ENCODE results near the gene CMSS1. TPM values are rescaled to one million over a fixed set of nuclear protein-coding genes. Genes with fewer than 3 reads are reported as not detected.

Gene CMSS1
- total RNA-seq, 2 experiments from 2014 or later = 95.6 to 97.2 TPM

DNA sequence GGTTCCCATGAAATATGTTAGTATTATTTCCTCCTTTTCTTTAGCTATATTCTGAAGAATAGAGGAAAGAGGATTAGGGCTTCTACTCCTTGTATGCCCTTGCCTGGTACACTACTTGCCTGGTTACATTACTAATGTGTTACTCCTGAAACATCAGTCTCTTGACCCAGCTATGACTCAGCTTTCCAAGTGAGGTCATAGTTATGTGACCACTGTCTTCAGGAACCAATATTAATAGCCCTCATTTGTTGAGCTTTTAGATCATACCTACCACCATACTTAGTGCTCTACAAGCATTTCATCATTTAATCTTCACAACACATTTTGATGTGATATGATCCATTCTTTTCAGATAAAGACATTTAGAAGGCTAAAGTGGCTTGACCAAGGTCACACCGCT is 60.3 kb downstream of the CMSS1 start:
- no peak for DNase-seq
- POLR2A ChIA-PET = no interaction called here
- Mint-ChIP-seq H3K4me1 (ENCODE audit: low read depth) (peaks cover 22% of the 10 kb centered on the region), H3K27ac (no peak overlapping the region), H3K9me3 (no peaks in the 10 kb centered on the region), H3K36me3 (no peaks in the 10 kb centered on the region), H3K4me3 (no peak overlapping the region), H3K27me3 (peaks cover 2% of the 10 kb centered on the region)
- intact Hi-C loops (cut with micrococcal nuclease) = loop anchor here (5.0 to 10.0 kb wide), 2 partner anchors 834 to 1313 kb away; no protein-coding TSS in a partner anchor
- CTCF ChIA-PET = interaction anchor here (0.9 to 1.0 kb wide), 2 partner anchors 69 to 376 kb away, joined by 3 read pairs; no protein-coding TSS in a partner anchor

- H3K27ac Mint-ChIP-seq = no peak overlapping the region
- POLR2A ChIA-PET = interaction anchor here (0.6 to 0.7 kb wide), 2 partner anchors 48 to 327 kb away, joined by 3 read pairs; no protein-coding TSS in a partner anchor
- no peak for DNase-seq
These were observed 61.6 kb downstream of the CMSS1 start for GRCh38 chr3:99879275-99879674.

DNA sequence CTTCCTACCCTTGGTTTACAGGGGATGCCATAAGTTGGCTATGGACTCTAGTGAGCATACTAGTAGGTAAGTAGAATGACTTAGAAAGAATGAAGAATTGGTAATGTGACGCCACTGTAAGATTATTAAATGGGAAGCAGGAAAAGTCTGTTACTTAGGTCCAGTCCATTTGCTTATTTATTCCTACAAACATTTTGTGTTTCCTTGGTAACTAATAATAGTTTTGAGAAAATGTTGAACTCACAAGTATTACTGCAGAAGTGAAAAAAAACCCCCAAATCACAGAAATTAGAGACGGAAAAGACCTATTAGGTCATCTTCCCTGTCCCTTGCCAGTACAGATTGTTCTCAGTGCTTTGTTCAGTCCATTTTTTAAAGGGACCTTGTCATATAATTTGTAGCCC is 63.5 kb downstream of the CMSS1 start:
- Mint-ChIP-seq H3K27ac (no peak overlapping the region), H3K9me3 (no peaks in the 10 kb centered on the region), H3K4me3 (no peak overlapping the region), H3K27me3 (peaks cover 2% of the 10 kb centered on the region), H3K4me1 (ENCODE audit: low read depth) (peaks cover 28% of the 10 kb centered on the region), H3K36me3 (peaks cover 2% of the 10 kb centered on the region)
- POLR2A ChIA-PET = no interaction called here
- intact Hi-C loops (cut with micrococcal nuclease) = no loop called here
- DNase-seq = no peak
- CTCF ChIA-PET = no interaction called here

More at GRCh38 chr3:99879275-99879674, 61.6 kb downstream of the CMSS1 start:
- Mint-ChIP-seq H3K9me3 (no peaks in the 10 kb centered on the region), H3K4me1 (ENCODE audit: low read depth) (peaks cover 26% of the 10 kb centered on the region), H3K4me3 (no peak overlapping the region), H3K36me3 (no peaks in the 10 kb centered on the region), H3K27me3 (peaks cover 2% of the 10 kb centered on the region)
- intact Hi-C loops (cut with micrococcal nuclease) = loop anchor here (5.0 to 10.0 kb wide), 2 partner anchors 833 to 1314 kb away; no protein-coding TSS in a partner anchor
- CTCF ChIA-PET = no interaction called here

DNA sequence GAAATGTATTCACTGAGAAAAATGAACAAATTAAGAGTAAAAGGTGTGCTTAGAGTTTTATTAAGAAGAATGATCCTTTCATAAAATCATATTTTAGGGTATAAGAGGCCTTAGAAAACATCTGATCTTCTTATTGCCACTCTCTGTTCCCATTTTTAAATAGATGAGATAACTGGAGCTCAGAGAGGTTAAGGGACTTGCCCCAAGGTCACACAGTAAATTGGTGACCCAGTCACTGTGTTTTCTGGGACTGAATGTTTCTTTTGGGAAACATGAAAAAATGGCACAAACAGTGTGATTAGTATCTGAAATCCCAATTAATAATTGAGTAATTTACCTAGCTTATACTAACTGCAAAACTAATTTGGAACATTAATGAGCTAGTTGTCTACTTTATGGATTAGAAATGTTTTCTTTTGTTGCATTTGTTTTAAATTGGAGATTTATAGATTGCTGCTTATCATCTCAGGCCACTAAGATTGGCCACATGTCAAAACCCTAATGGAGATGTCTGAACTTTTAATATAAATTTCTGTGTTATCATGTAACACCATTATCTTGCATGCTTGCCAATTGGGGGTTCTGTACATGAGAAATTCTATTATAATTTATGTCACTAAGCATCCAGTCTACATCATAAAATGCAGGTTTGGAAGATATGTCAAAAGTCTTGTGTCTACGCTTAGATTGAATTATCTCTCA is 64.9 kb downstream of the CMSS1 start:
- no peaks in the 10 kb centered on the region for H3K9me3 Mint-ChIP-seq
- H3K27ac Mint-ChIP-seq = no peak overlapping the region
- no peaks in the 10 kb centered on the region for H3K27me3 Mint-ChIP-seq
- CTCF ChIA-PET = interaction anchor here (1.0 kb wide), 1 partner anchor 186 kb away, joined by 3 read pairs; no protein-coding TSS in a partner anchor
- POLR2A ChIA-PET = no interaction called here
- no peak for DNase-seq
- peaks cover 4% of the 10 kb centered on the region for H3K36me3 Mint-ChIP-seq
- H3K4me1 Mint-ChIP-seq (ENCODE audit: low read depth) = peaks cover 22% of the 10 kb centered on the region
- intact Hi-C loops (cut with micrococcal nuclease) = no loop called here
- no peak overlapping the region for H3K4me3 Mint-ChIP-seq

DNA sequence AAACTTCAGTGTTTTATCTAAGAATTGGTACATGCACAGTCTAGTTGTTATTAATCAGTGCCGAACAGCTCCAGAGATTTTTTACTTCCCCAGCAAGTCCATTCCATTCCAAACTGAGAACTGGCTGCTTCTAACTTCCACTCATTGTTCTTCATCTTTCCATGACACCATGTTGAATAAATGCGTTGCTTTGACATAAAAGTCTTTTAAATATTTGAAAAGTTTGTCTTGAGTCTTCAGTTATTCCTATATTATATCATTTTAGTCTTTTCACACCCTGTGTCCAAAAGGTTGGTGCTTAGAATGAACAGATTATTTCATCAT is 65.4 kb downstream of the CMSS1 start:
- ChIA-PET CTCF (interaction anchor here (0.6 to 1.0 kb wide), 2 partner anchors 51 to 186 kb away, joined by 3 read pairs; no protein-coding TSS in a partner anchor), POLR2A (no interaction called here)
- intact Hi-C loops (cut with micrococcal nuclease) = no loop called here
- Mint-ChIP-seq H3K36me3 (peaks cover 4% of the 10 kb centered on the region), H3K27ac (no peak overlapping the region), H3K4me3 (no peak overlapping the region), H3K27me3 (no peaks in the 10 kb centered on the region), H3K4me1 (ENCODE audit: low read depth) (peaks cover 17% of the 10 kb centered on the region), H3K9me3 (no peaks in the 10 kb centered on the region)
- no peak for DNase-seq

DNA sequence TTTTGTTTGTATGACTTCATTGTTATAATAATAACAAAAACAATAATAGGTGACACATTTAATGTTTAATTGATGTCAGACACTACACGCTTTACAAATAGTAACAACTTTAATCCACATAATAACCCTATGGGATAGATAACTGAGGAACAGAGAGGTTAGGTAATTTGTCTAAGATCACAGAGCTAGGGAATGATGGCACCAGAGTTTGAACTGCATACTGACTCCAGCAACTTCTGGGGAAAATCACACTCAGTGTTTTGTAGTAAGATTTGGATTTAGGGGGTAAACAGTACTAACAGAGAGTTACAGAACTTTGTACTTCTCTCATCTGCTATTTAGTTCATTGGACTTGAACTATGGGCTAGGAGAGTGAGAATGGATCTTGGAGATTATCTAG is 66.0 kb downstream of the CMSS1 start:
- no peak for DNase-seq
- POLR2A ChIA-PET = no interaction called here
- Mint-ChIP-seq H3K9me3 (no peaks in the 10 kb centered on the region), H3K36me3 (peaks cover 4% of the 10 kb centered on the region), H3K27me3 (no peaks in the 10 kb centered on the region), H3K27ac (no peak overlapping the region), H3K4me3 (no peak overlapping the region), H3K4me1 (ENCODE audit: low read depth) (peaks cover 16% of the 10 kb centered on the region)
- intact Hi-C loops (cut with micrococcal nuclease) = no loop called here
- CTCF ChIA-PET = interaction anchor here (0.6 kb wide), 1 partner anchor 52 kb away, joined by 3 read pairs; no protein-coding TSS in a partner anchor

DNA sequence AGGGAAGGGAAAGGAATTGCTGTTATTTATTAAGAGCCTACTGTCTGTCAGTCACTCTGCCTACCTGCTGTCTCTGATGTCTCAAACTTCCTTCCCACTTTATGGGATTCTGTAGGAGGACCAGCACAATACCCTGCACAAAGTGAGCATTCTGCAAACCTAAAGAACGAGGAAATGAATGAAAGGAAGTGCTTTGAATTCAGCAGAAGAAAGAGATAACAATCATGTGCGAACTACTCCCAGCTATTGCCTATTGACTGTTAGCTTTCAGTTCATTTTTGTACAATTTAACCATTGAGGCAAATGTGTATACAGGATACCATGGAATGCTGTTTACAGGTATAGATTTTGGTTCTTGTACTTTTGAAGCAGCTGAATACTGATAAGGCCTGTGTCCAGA is 66.8 kb downstream of the CMSS1 start:
- H3K27me3 Mint-ChIP-seq = no peaks in the 10 kb centered on the region
- no peak for DNase-seq
- no peak overlapping the region for H3K4me3 Mint-ChIP-seq
- POLR2A ChIA-PET = no interaction called here
- peaks cover 16% of the 10 kb centered on the region for H3K4me1 Mint-ChIP-seq (ENCODE audit: low read depth)
- CTCF ChIA-PET = no interaction called here
- H3K27ac Mint-ChIP-seq = no peak overlapping the region
- intact Hi-C loops (cut with micrococcal nuclease) = no loop called here
- H3K9me3 Mint-ChIP-seq = no peaks in the 10 kb centered on the region
- peaks cover 4% of the 10 kb centered on the region for H3K36me3 Mint-ChIP-seq

DNA sequence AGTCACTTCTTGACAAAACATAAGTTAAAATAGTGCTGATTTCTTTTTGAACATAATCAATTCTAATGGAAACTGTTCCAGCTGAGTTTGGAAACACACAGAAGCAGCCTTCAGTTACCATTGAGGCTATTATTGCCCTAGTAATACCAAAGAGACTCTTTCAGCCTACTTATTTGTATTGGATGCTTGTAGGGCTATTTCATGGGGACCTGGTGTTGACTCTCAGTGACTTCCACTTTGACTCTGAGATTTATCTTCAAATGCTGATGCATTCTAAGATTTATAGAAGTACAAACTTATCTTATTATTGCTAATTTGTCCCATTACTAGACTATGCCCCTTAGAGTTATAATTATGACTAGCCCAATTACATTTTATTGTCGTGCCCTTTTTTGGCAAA is 67.4 kb downstream of the CMSS1 start:
- Mint-ChIP-seq H3K27me3 (no peaks in the 10 kb centered on the region), H3K9me3 (no peaks in the 10 kb centered on the region), H3K27ac (no peak overlapping the region), H3K36me3 (peaks cover 4% of the 10 kb centered on the region), H3K4me1 (ENCODE audit: low read depth) (peaks cover 16% of the 10 kb centered on the region), H3K4me3 (no peak overlapping the region)
- ChIA-PET CTCF (no interaction called here), POLR2A (no interaction called here)
- intact Hi-C loops (cut with micrococcal nuclease) = no loop called here
- DNase-seq = no peak

GRCh38 chr3:99885851-99886250 is 68.2 kb downstream of the CMSS1 start:
- CTCF ChIA-PET = no interaction called here
- H3K4me3 Mint-ChIP-seq = no peak overlapping the region
- no peaks in the 10 kb centered on the region for H3K27me3 Mint-ChIP-seq
- DNase-seq = no peak
- POLR2A ChIA-PET = no interaction called here
- intact Hi-C loops (cut with micrococcal nuclease) = no loop called here
- H3K27ac Mint-ChIP-seq = no peak overlapping the region
- H3K4me1 Mint-ChIP-seq (ENCODE audit: low read depth) = peaks cover 16% of the 10 kb centered on the region
- no peaks in the 10 kb centered on the region for H3K9me3 Mint-ChIP-seq
- peaks cover 4% of the 10 kb centered on the region for H3K36me3 Mint-ChIP-seq

DNA sequence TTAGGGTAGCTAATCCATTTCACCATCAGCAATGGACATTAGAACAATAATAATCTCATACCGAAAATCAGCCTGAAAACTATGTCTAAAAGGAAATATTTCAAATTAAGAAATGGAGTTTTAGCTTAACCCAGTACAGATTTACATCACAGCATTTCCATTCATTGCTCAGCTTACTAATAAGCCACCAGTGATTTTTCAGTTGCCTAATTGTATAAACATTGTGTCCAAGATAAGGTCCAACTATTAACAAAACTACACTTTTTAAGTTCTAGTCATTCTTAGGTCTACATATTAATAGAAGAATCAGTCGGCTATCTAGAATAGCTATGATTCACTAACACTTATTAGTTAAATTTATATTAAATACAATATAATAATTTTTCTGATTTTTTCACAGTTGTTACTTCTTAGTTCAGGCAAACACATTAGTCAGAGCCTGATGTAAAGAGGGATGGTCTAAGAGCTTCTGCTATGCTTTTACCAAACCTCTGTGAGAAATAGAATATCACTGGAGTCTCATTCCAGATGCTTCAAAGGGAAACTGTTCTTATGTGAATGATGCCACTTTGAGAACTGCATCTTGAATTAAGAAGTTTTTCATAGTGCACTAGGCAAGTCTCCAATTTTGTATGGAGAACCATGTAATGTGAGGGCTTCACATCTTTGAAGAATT is 74.1 kb downstream of the CMSS1 start:
- Mint-ChIP-seq H3K27ac (no peak overlapping the region), H3K4me3 (no peak overlapping the region), H3K36me3 (peaks cover 6% of the 10 kb centered on the region), H3K9me3 (no peaks in the 10 kb centered on the region), H3K27me3 (no peaks in the 10 kb centered on the region), H3K4me1 (ENCODE audit: low read depth) (peaks cover 12% of the 10 kb centered on the region)
- intact Hi-C loops (cut with micrococcal nuclease) = no loop called here
- DNase-seq = no peak
- ChIA-PET POLR2A (no interaction called here), CTCF (interaction anchor here (0.9 to 1.2 kb wide), 2 partner anchors 12 to 60 kb away, joined by 3 to 4 read pairs; no protein-coding TSS in a partner anchor)

DNA sequence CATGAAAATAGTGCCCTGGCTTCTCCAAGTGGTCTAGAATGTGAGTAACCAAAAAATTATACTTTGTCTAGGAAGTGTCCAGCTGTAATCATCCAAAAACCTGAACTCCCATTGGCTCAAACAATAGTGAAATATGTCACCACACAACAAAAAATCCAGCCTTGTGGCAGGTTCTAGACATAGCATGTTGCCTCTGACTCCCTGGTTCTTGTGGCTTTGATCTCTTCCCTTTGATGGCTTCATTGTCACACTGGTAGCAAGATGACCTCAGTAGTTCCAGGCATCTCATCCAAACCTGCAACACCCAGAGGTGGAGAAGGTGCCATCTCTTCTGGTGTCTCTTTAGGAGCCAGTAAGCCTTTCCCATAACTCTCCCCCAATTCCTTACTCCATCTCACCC is 74.7 kb downstream of the CMSS1 start:
- CTCF ChIA-PET = no interaction called here
- peaks cover 4% of the 10 kb centered on the region for H3K36me3 Mint-ChIP-seq
- no peak for DNase-seq
- H3K4me1 Mint-ChIP-seq (ENCODE audit: low read depth) = peaks cover 12% of the 10 kb centered on the region
- no peaks in the 10 kb centered on the region for H3K9me3 Mint-ChIP-seq
- H3K27ac Mint-ChIP-seq = no peak overlapping the region
- intact Hi-C loops (cut with micrococcal nuclease) = no loop called here
- H3K4me3 Mint-ChIP-seq = no peak overlapping the region
- POLR2A ChIA-PET = no interaction called here
- no peaks in the 10 kb centered on the region for H3K27me3 Mint-ChIP-seq

GRCh38 chr3:99895131-99895696 is 77.6 kb downstream of the CMSS1 start:
- DNase-seq = no peak
- H3K4me3 Mint-ChIP-seq = no peak overlapping the region
- H3K4me1 Mint-ChIP-seq (ENCODE audit: low read depth) = peaks cover 12% of the 10 kb centered on the region
- H3K36me3 Mint-ChIP-seq = peaks cover 4% of the 10 kb centered on the region
- ChIA-PET POLR2A (no interaction called here), CTCF (no interaction called here)
- no peaks in the 10 kb centered on the region for H3K9me3 Mint-ChIP-seq
- intact Hi-C loops (cut with micrococcal nuclease) = no loop called here
- no peaks in the 10 kb centered on the region for H3K27me3 Mint-ChIP-seq
- H3K27ac Mint-ChIP-seq = no peak overlapping the region
